GM18499 (cell line): Measurements from ENCODE around the gene CASP3.
A peak's percentile ranks its signal among the peaks of the same experiment; 100 is the strongest.
"Not testable (repeated sequence)": the region's sequence is repeated elsewhere in the genome, so short reads cannot be mapped to it uniquely, and the experiment has no call there.

Experiments
- ATAC-seq: cut with Tn5 transposase; IDR thresholded peaks from one replicate; pipeline ENCODE4 v1.9.1; 2021; ENCODE audit warnings: moderate number of reproducible peaks; ENCODE audit not compliant: insufficient read depth, unreplicated experiment

CASP3 gene

DNA sequence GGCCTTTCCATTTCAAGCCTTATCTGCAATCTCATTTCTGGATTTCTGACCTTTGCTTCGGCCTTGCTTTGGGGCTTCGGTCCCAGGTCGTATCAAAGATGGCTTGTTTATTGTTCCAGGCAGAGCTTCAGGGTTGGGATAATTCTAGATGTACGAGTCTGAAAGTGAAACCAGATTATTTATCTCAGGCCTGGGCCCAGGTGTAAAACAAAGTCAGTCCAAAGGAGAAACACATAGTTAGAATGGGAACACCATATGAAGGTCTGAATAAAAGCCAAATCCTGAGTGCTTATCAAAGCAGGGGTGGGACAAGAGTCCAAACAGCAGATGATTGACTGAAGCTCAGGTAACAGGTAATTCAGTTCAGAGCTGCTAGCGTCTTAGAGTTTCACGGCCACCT lies 17.4 kb upstream of the CASP3 start:
- ATAC-seq = no peak

DNA sequence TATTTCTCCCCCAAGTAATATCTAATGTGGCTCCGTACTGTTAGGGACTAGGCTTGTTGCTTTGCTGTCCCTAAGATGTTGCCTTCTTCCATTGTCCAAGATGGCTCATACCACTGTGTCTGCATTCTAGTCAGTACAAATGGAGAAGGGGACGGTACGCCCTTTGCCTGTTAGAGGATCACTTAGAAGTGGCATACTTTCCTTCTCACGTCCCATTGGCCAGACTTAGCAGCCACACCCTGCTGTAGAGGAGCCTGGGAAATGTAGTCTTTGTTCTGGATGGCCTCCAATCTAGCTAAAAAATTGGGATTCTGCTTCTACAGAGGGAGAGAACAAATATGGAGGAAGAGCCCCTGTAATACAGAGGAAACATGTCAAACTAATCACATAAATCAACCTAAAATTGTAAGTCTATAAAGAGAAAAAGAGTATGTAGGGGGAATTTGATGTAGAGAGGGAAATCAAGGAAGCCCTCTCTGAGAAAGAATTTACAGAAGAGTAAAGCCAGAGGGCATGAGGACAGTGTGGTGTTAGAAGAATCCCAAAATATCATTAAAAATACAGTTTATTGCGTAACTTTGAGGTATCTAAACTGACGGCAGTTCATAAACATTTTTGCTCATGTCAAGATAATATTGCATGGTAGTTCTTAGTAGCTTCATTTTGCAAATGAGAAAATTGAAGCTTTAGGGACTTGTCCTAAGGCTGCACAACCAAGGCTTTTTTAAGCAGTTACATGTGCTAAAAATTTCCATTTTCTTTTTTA lies 15.4 kb upstream of the CASP3 start:
- ATAC-seq = no peak

GRCh38 chr4:184662236-184662635 lies 13.0 kb upstream of the CASP3 start:
- no peak for ATAC-seq

GRCh38 chr4:184660978-184661377 lies 11.7 kb upstream of the CASP3 start:
- no peak for ATAC-seq

GRCh38 chr4:184657820-184658219 lies 8.6 kb upstream of the CASP3 start:
- ATAC-seq = not testable (repeated sequence)

DNA sequence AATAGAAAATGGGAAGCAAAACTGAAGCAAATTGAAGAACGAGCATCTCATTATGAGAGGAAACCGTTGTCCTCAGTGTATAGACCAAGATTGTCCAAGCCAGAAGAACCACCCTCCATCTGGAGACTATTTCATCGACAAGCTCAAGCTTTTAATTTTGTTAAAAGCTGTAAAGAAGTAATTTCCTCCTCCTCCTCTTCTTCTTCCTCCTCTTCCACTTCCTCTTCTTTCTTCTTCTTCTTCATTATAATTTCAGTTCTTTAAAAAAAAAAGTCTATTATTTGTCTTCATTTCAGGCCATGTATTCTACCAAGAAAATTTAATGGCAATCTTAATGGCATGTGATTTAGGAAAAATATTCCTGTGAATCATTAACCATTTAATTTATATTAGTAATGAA lies 7.9 kb upstream of the CASP3 start:
- no peak for ATAC-seq

DNA sequence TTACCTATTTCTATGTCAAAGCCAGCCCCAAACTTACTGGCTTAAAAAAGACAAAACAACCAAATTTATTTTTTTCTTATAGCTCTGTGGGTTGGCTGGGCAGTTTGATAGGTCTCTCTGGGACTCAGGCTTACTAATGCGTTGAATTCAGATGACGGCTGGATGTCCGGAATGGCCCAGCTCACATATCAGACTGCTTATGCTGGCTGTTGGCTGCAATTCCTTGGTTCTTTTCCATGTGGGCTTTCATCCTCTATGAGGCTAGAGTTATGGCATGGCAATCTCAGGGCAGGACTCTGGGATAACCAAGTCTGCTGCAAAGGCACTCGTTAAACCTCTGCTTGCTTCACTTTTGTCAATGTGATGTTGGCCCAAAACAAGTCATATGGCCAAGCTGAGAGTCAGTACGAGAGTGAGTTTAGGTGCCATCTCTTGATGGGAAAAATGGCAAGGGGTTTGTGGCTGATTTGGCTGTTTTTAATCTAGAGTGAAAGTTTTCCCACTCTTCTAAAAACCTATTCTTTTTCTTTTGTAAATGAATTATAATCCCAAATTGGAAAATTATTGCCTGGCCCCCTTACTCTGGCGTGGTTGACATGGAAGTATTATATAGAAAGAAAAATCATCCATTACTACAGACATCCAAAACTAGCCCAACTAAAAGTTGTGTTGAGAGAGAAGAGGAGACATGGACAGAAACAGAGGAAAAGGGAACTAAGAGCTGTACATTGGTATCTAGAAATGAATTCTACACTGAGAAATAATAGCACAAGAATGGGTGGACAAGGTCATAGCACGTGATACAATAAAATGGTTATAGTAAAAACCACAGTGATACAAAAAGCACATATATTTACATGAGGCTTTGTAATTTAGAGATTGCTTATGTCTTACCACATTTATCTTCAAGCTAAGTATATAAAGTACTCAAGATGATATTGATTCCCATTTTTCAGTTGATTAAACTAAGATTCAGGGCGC lies 6.9 kb upstream of the CASP3 start:
- ATAC-seq = no peak

DNA sequence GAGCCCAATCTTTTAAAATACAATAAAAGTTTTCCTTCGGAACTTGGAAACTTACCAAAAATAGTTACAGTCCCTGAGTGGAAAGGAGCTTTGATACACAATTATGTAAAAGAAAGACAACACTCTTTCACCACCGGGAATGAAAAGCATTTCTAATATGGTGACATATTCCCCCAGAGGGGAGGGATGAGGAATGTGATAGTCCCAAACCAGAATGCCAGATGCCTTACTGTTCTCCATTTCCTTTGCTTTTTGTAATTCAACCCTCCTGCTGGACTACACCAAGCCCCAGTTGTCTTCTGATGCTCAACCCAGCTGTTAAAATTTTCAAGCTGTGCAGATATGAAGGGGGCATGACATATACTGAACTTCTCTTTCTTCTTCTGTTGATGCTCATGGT lies 4.4 kb upstream of the CASP3 start:
- ATAC-seq = no peak

DNA sequence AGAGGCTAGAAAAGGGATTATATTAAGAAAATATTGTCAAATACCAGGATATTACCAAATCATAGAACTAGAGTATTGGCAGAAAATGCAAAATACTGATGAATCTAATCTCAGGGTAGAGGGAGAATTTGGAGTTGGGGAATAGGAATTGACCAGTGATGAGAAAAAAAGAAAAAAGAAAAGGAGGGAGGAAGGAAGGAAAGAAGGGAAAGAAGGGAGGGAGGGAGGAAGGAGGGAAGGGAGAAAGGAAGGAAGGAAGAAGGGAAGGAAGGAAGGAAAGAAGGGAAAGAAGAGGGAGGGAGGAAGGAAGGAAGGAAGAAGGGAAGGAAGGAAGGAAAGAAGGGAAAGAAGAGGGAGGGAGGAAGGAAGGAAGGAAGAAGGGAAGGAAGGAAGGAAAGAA lies 3.4 kb upstream of the CASP3 start:
- ATAC-seq = not testable (repeated sequence)

GRCh38 chr4:184651899-184652298 lies 2.7 kb upstream of the CASP3 start:
- ATAC-seq = no peak

- no peak for ATAC-seq
Measured at GRCh38 chr4:184649971-184650855, 966 bp upstream of the CASP3 start.

DNA sequence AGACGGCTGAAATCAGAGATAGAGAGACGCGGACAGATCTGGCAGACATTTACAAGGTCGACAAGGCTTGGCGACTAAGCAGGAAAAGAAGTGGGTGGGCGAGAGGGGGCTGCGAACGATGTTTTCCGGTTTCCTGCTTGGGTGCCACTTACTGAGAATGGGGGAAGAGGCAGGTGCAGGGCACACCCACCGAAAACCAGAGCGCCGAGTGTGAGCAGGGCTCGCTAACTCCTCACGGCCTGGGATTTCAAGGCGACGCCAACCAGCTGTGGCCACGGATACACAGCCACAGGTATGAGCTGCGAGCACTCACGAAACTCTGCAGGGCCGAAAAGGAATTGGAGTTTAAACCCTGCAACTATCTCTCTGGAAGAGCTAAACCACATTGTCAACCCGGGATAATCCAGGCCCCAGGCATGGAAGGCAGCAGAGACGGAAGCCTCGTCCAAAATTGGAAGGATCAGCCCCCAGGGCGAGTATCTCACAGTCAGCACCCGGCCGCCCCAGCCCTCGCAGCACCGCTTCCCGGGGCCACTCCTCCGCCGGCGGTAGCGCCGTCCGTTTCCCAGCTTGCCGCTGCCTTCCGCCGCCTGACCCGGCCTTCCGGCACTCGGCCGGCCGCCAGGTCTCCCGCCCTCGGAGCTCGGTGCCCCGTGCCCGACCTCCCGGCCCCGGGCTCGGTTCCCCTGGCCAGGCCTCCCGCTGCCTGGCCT lies 778 bp downstream of the CASP3 start:
- ATAC-seq = peak; percentile 7

- ATAC-seq = no peak
Measured at GRCh38 chr4:184648054-184648312, 1.3 kb downstream of the CASP3 start.

DNA sequence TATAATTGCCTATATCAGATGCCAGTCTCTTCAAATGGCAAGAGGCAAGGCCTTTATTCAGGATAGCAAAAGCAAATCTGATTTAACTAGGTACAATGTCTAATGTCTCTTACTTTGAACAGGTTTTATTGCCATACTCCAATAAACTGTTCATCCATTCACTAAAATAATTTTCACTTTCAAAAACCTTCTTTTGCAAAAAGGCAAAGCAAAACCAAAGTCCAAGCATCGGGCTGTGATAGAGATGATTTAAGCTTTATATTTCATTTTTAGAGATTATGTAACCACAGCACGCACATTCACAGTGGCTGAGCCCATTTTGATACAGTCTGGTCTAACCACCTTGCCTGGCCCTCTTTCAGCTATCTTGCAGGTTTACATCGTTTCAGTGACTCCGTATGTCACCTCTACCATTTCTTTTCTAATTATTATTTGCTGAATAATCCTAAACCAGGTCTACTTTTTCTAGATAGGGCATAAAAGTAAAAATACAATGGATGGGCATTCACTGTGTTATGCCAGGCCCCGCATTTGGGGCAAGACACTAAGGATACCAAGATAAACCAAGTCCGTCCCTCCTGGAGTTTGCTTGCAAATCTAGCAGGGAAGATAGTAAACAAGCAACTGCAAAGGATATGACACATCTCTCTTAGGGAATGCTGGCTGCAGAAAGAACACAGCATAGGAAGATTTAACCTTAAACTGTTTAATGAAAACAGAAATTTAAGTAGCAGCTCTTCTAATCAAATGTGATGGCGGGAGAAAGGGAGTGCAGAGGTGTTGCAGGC lies 1.8 kb downstream of the CASP3 start:
- no peak for ATAC-seq

DNA sequence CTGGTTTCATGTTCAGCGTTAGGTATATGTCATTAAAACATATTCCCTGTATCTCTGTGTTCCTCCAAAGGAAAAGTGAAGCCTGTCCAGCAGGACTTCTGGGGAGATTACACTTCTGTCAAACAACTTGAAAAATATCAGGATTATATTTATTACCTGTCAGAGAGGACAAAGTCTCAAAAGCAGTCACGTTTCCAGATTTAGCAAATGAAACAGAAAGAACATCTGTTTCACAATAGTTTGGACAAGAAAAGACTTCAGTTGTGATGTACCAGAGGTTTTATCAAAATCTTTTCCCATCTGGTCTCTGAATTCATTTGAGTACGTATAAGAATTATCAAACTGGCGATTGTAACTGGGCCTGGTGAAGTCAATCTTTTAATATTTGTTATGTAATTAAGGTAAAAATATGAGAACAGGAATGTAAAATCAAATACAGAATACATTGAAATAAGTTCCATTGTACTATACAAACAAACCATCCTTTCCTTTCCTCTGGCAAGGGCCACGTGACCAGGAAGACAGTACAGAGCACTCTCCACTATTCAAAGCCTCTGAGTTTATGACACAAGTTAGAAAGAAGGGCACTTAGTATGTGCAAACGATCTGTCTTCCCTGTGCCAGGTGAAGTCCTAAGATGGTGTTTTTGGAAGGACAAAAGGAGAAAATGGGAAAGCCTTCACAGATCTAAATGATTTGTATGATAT lies 3.2 kb downstream of the CASP3 start:
- ATAC-seq = no peak

DNA sequence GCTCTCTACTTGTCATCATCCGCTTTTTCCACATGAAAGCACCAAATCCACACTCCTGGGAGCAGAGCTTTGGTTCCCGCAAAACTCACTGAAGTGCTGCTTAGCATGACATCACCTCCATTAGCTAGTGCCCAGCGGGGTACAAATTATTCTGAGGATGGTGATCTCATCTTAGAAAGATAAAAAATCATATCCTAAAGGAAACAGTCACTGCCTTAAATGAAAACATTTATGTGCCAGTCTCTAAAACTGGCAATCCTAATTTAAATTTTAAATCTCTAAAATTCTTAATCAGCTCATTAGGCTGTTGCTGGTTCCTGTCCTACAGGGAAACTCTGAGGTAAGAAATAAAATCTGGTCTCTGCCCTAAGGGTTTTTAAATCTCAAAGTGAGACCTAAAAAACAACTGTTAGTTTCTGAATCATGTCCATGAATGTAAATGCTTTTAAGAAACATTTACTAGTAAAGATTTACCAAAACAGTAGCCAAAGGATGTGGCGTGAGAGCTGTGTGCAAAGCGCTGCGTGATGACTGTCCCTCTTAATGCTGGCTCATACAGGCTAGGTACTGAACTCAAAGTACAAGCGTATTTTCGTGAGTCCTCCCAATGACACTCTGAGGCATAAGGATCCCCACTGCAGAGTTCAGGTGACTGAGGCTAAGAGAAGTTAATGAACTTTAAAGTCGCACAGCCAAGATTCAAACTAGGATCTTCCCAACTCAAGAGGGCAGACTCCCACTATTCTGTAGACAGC lies 4.5 kb downstream of the CASP3 start:
- ATAC-seq = no peak

- no peak for ATAC-seq
Measured at GRCh38 chr4:184643731-184644130, 5.5 kb downstream of the CASP3 start.

DNA sequence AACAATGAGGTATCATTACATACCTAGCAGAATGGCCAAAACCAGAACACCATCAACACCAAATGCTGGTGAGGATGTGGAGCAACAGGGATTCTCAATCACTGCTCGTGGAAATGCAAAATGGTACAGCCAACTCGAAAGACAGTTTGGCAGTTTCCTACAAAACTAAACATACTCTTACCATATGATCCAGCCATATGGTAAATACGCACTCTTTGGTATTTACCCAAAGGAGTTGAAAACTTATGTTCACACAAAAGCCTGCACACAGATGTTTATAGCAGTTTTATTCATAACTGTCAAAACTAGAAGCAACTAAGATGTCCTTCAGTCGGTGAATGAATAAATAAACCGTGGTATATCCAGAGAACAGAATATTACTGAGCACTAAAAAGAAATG lies 7.8 kb downstream of the CASP3 start:
- ATAC-seq = no peak
